Endothelial cell of hepatic sinusoid (primary cell): ENCODE measurements around the gene RBM48.
"Not testable (repeated sequence)": the region's sequence is repeated elsewhere in the genome, so short reads cannot be mapped to it uniquely, and the experiment has no call there.

Experiments used
- in situ Hi-C: cut with HindIII; loops from 2 replicates; pipeline ENCODE4 v1.10.0; 2017; ENCODE audit warnings: low sequenced_read_pairs

RBM48 gene

GRCh38 chr7:92534572-92534971 is 6.0 kb downstream of the RBM48 start:
- in situ Hi-C loops = no loop called here

DNA sequence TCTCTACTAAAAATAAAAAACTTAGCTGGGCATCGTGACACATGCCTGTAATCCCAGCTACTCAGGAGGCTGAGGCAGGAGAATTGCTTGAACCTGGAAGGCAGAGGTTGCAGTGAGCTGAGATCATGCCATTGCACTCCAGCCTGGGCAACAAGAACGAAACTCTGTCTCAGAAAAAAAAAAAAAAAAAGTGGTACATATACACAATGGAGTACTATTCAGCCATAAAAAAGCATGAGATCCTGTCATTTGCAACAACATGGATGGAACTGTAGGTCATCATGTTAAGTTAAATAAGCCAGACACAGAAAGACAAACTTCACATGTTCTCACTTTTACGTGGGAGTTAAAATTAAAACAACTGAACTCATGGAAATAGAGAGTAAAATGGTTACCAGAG is 14.9 kb downstream of the RBM48 start:
- in situ Hi-C loops = not testable (repeated sequence)

- in situ Hi-C loops = not testable (repeated sequence)
Measured at GRCh38 chr7:92545116-92545515, 16.5 kb downstream of the RBM48 start.

DNA sequence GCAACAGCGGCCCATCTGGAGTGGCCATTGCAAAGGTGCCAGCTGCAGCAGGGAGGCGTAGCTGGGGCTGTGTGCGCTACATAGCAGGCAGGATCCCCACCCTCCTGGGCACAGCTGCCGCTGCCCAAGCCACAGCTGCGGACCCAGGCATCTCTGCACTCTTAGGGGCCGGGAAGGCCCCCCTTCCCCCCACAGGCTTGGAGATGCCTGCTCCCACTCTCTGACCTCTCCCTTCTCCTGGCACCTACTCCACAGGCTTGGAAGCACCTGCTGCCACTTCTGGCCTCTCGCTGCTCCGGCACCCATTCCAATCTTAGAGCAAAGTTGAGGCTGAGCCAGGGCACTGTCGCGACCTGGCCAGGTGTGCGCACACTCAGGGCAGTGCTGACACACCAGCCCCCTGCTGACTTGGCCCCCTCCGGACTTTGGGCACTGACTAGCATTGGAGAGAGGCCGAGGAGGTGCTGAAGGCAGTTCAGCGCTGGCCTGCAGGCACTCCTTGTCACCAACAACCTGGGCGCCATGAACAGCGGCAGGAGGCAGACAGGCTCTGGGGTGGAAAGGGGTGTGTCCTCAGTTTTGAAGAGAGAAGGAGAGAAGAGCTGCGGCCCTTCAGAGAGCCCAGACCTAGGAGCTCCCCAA is 18.4 kb downstream of the RBM48 start:
- in situ Hi-C loops = no loop called here

GRCh38 chr7:92547579-92547978 is 19.0 kb downstream of the RBM48 start:
- in situ Hi-C loops = no loop called here

- in situ Hi-C loops = no loop called here
Measured at GRCh38 chr7:92550194-92550593, 21.6 kb downstream of the RBM48 start.

- in situ Hi-C loops = loop anchor here (5.0 kb wide), 1 partner anchor 40 kb away; no protein-coding TSS in a partner anchor
Measured at GRCh38 chr7:92557249-92557648, 28.7 kb downstream of the RBM48 start.

DNA sequence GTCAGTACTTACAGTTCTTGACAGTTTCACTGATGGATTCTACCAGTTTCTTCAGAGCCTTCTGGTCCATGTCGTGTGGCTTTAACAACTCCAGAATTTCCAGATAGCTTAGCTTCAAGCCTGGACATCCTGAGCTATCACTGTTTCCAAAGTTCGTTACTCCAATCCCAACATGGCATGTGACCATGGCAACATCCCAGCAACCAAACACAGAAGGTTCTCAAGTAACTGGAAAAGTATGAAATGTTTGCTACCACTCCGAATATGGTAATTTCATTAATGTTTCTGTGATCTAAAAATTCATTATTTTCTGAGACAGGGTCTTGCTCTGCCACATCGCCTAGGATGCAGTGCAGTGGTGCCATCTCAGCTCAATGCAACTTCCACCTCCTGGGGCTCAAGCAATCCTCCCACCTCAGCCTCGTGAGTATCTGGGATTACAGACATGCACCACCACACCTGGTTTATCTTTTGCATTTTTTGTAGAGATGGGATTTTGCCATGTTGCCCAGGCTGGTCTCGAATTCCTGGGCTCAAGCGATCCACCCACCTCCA is 29.3 kb downstream of the RBM48 start:
- in situ Hi-C loops = loop anchor here (5.0 kb wide), 1 partner anchor 39 kb away; no protein-coding TSS in a partner anchor

DNA sequence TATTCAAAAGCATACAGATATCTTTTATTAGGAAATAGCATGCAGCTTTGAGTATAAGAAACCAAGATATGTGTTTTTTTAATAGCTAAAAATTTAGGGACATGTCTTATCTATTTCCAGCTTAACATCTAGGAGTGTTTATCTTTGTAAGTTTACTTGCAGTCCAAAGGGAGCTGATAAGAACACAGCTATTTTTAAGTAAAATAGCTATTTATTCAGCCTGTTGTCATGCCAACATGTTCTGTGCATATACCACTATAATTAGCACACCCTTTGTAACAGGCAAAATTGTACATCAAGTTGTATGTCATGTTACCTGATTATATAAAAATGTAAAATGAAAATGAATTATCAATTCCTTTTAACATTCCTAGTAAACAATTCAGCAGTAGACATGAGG is 32.0 kb downstream of the RBM48 start:
- in situ Hi-C loops = no loop called here

DNA sequence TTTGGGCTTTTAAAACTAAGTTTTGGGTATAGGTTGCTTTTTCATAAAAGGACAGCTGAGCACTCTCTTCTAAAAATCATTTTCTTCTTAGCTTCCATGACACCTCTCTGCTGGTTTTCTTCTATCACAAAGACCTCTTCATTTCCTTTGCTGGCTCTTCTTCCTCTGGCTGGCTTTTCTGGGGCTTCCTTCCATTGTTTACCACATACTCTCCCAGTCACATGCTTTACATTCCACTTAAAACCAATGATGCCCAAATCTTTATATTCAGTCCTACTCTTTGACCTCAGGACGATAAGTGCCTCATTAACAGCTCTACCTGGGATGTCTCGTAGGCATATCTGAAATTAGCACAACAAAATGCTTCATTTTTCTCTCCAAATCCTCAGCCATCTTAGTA is 34.8 kb downstream of the RBM48 start:
- in situ Hi-C loops = no loop called here

- in situ Hi-C loops = loop anchor here (5.0 kb wide), 1 partner anchor 40 kb away; the partner anchor contains the start of genes PEX1 and RBM48
Measured at GRCh38 chr7:92567460-92567859, 38.9 kb downstream of the RBM48 start.

DNA sequence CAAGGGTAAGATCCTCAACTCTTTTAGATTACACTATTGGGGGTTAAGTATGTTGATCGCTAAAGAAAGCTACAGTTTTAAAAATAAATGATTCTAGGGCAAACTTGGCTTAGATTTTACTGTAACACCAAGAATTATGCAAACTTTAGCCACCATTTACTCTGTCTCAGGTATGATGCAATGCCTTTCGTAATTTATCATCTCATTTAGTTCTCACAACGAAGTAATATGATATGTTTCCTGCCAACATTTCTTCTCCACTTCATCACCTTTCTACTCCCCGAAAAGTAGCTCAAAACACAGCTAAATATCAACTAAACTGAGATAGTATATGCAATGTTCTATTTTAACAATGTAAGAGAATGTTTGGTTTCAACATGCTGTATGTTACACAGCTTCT is 40.5 kb downstream of the RBM48 start:
- in situ Hi-C loops = loop anchor here (5.0 kb wide), 1 partner anchor 42 kb away; the partner anchor contains the start of genes PEX1 and RBM48

DNA sequence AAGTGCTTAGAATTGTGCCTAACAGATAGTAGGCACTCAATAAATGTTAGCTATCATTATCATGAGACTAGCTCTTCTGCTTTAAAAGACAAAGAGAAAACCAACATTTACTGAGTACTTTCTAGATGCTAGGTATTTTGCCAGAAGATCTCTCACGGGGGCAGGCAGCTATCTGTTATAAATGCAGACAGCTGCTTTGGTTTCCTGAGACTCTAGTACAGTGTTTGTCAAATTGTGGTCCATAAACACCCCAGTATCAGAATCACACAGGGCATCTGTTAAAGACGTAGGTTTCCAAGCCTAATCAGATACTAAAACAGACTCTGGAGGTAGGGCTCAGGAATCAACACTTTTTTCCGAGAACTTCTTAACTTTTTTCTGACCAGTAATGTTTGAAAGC is 47.7 kb downstream of the RBM48 start:
- in situ Hi-C loops = loop anchor here (5.0 kb wide), 1 partner anchor 36 kb away; no protein-coding TSS in a partner anchor

DNA sequence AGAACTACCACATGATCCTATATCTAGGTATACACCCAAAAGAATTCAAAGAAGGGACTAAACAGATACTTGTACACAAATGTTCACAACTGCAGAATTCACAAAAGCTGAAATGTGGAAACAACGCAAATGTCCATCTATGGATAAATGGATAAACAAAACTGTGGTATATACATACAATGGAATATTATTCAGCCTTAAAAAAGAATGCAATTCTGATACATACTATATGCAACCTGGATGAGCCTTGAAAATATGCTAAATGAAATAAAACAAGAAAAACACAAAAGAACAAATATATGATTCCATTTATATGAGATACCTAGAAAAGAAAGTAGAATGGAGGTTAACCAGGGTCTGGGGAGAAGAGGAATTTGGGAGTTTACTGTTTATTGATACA is 54.4 kb downstream of the RBM48 start:
- in situ Hi-C loops = no loop called here

DNA sequence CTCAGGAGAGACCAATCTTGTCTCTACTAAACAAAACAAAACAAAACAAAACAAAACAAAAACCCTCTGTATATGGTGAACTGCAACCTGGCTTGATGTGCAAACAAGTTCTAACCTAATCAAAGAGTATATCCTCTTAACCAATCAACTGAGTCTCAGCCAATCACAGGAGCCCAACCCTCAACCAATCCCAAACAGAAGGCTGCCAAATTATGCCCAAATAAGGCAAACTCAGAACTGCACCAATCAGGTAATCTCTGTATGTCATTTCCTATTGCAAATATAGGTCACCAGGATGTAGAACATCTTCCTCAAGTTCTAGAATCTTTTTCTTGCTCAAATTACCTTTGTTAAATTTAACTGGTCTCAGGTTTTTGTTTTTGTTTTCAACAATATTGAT is 56.4 kb downstream of the RBM48 start:
- in situ Hi-C loops = no loop called here

DNA sequence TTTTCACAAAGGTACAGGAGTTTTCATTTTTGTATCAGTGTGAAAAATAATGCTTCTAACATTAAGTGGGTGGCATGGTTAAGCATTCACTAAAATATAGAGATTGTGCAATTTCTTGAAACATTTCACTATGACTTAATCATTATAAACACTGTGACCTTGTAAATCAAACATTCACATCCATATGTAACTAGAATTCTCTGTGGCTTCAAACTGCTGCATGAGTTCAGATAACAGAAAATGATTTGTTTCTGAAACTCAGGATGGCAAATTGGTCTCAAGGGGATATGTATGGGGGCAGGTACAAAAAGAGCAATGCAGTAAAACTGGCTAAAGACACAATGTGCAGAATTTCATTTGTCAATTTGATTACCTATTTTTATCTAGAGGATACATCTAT is 57.8 kb downstream of the RBM48 start:
- in situ Hi-C loops = no loop called here

GRCh38 chr7:92586841-92587240 is 58.2 kb downstream of the RBM48 start:
- in situ Hi-C loops = no loop called here
